SH-SY5Y (cell line): ENCODE results near the gene RPAP3.

Experiments used
- GATA2 ChIP-seq: IDR thresholded peaks from 2 replicates; pipeline ENCODE4 v1.6.1; 2011; ENCODE audit warnings: mild to moderate bottlenecking, low read depth, low read length
- GATA3 ChIP-seq: IDR thresholded peaks from 2 replicates; pipeline ENCODE4 v1.6.1; 2011; ENCODE audit warnings: low read depth, mild to moderate bottlenecking, low read length, moderate library complexity

GRCh38 chr12:47709237-47709636 lies 3.4 kb upstream of the RPAP3 start:
- TF ChIP-seq GATA3 (no peak), GATA2 (no peak)
